NB4 (cell line): ENCODE data around the gene TIAM2.

ENCODE experiments used
- CTCF ChIP-seq: IDR thresholded peaks from one replicate; pipeline ENCODE4 v1.5.1; 2012; ENCODE audit warnings: low read depth, low read length
- MAX ChIP-seq: IDR thresholded peaks from 2 replicates; pipeline ENCODE4 v1.6.1; 2011; ENCODE audit warnings: low read depth, low read length
- POLR2A ChIP-seq: IDR thresholded peaks from 2 replicates; pipeline ENCODE4 v1.6.1; 2011; ENCODE audit warnings: mild to moderate bottlenecking; ENCODE audit not compliant: insufficient read length; ENCODE audit errors: extremely low read depth

- TF ChIP-seq CTCF (no peak), MAX (no peak), POLR2A (no peak)
These were observed 276.0 kb downstream of the TIAM2 start for GRCh38 chr6:155271145-155271544.
